OCI-LY3 (cell line): ENCODE results near the gene TMEM258.

Experiments used
- CTCF ChIP-seq: fragments of 200-600, 300-600 bp; sonication (generic); IDR thresholded peaks from 2 replicates; pipeline ENCODE4 v1.5.1; 2014; ENCODE audit warnings: antibody characterized with exemption, low read length, low read depth
- EZH2phosphoT487 ChIP-seq: fragments of 200-600 bp; shearing (Covaris generic); IDR thresholded peaks from 2 replicates; pipeline ENCODE4 v1.6.1; 2018; ENCODE audit warnings: antibody characterized with exemption, mixed run types, low read depth

- TF ChIP-seq EZH2phosphoT487, result no peak
- TF ChIP-seq CTCF, result no peak
Observed at GRCh38 chr11:61826930-61827570, 34.7 kb upstream of the TMEM258 start.
